ENCODE measurements around the gene ELK4. TPM values are rescaled to one million over a fixed set of nuclear protein-coding genes. Genes with fewer than 3 reads are reported as not detected.
A peak's percentile ranks its signal among the peaks of the same experiment; 100 is the strongest.

Gene ELK4
- total and polyA plus RNA-seq, 2 of the 4 experiments (the other 2 are of a cell fraction), result 4.6 to 11.3 TPM

- TF ChIP-seq FOS (IDR thresholded peaks at IDR 0.05; ENCODE audit: low read depth, low read length), result no peak
- TF ChIP-seq POLR2A (IDR thresholded peaks at IDR 0.05; ENCODE audit: low read depth, low read length), result no peak
Measured at GRCh38 chr1:205585169-205585834, 46.5 kb downstream of the ELK4 start (continued).

DNA sequence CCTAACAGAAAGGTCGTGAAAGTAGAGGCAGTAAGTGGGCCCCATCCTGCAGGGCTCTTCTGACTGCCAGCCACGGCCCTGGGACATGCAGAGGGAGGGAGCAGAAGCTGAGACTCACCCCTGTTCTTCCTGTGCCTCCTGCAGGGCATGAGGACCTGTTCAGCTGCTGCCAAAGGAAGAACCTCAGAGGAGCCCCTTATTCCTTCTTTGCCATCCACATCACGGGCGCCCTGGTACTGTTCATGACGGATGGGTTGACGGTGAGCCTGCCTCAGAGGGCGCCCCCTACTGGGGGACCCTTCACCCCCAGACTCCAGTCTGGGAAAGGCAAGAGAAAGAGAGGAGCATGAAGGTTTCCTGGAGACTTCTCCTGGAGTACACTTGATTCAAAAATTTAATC lies 47.1 kb downstream of the ELK4 start:
- CTCF ChIA-PET, result no interaction called here
- WGBS, 2 experiments (ENCODE audit: extremely low coverage in 2 of 2, insufficient read length in 1 of 2), result no CpG with 5 or more reads among the region's 7 CpGs
- in situ Hi-C loops (cut with MboI; ENCODE audit: low sequenced_read_pairs), result no loop called here

More for the DNA sequence above, 47.1 kb downstream of the ELK4 start:
- no peak overlapping the region for H2BK20ac ChIP-seq (ENCODE audit: low read depth, low read length)
- dilution Hi-C loops (cut with HindIII; ENCODE audit: low sequenced_read_pairs, unreplicated experiment) (no loop called here), intact Hi-C loops (cut with micrococcal nuclease) (no loop called here)
- no peak overlapping the region for H2AK5ac ChIP-seq (ENCODE audit: low read depth, low read length)
- no peak overlapping the region for H2BK5ac ChIP-seq (ENCODE audit: low read depth, low read length, poor library complexity, severe bottlenecking)
- no peak for DNase-seq
- H2AK9ac ChIP-seq (replicated peaks; ENCODE audit: low read depth, low read length, poor library complexity), result no peak overlapping the region
- H3K4me3 ChIP-seq (ENCODE audit: insufficient read depth, low read depth, low read length), result no peak overlapping the region
- no peaks in the 10 kb centered on the region for H3K9me3 ChIP-seq (ENCODE audit: control insufficient read depth, insufficient read depth, low read length)
- H3K4me1 ChIP-seq (ENCODE audit: control insufficient read depth, insufficient read depth, low read length), result peaks cover 2% of the 10 kb centered on the region; the same call in 1 of the 2 replicates
- no peaks in the 10 kb centered on the region for H4K20me1 ChIP-seq (ENCODE audit: insufficient read depth, low read length)
- ATAC-seq (ENCODE audit: low read depth), result no peak
- H3K14ac ChIP-seq (replicated peaks; ENCODE audit: low read depth, low read length), result no peak overlapping the region
- no peak overlapping the region for H3K23ac ChIP-seq (ENCODE audit: low read depth, low read length)
- H4K5ac ChIP-seq (ENCODE audit: low read depth, low read length), result no peak overlapping the region
- H3K27ac ChIP-seq (ENCODE audit: insufficient read depth, low read length), result no peak overlapping the region
- H2AFZ ChIP-seq (replicated peaks; ENCODE audit: low read length, poor library complexity), result no peak overlapping the region
- no peak overlapping the region for H3K4me2 ChIP-seq (ENCODE audit: low read depth, low read length)
- H2BK15ac ChIP-seq (ENCODE audit: low read depth, low read length), result no peak overlapping the region
- H3K79me1 ChIP-seq (ENCODE audit: low read depth in 1 of 2, low read length in 2 of 2), result no peaks in the 10 kb centered on the region
- no peaks in the 10 kb centered on the region for H3K36me3 ChIP-seq (ENCODE audit: control insufficient read depth, insufficient read depth, low read length)
- H3K9me1 ChIP-seq (ENCODE audit: insufficient read depth, low read length), result no peaks in the 10 kb centered on the region
- no TSS peak for BruUV-seq (replicated peaks)
- no peak overlapping the region for H3K9ac ChIP-seq (ENCODE audit: low read depth, low read length)
- POLR2A ChIA-PET (ENCODE audit: unreplicated experiment), result no interaction called here
- no peak overlapping the region for H4K8ac ChIP-seq (ENCODE audit: low read depth in 2 of 2, low read length in 2 of 2)
- no peak overlapping the region for H3K4ac ChIP-seq (ENCODE audit: low read depth, low read length)
- TF ChIP-seq MAZ (IDR thresholded peaks at IDR 0.05; ENCODE audit: borderline replicate concordance, low read depth, low read length), result no peak
- peak; percentile 22; the same call in 1 of the 2 replicates for TF ChIP-seq CTCF (conservative IDR thresholded peaks at IDR 0.05; ENCODE audit: low read depth, low read length)
- no peak overlapping the region for H2BK120ac ChIP-seq (ENCODE audit: low read depth, low read length)
- no peak overlapping the region for H4K91ac ChIP-seq (ENCODE audit: insufficient read depth, low read depth, low read length)
- H3K18ac ChIP-seq (ENCODE audit: low read depth, low read length), result no peak overlapping the region
- peaks cover 30% of the 10 kb centered on the region for H3K27me3 ChIP-seq (ENCODE audit: control insufficient read depth, insufficient read depth, low read length)
- no peak overlapping the region for H3K56ac ChIP-seq (ENCODE audit: extremely low read depth, insufficient read depth, low read length)
